SK-N-SH treated with all-trans-retinoic acid at 6 μM for 48 hours (cell line): ENCODE data around the gene TRMT61A.

Experiments
- ATAC-seq: fragments of 200-7000 bp; cut with Tn5 transposase; 3 replicates; pipeline ENCODE4 v1.9.1; 2020; ENCODE audit warnings: mild to moderate bottlenecking, moderate library complexity
- ARNTL ChIP-seq: fragments of 450-650 bp; formaldehyde crosslinking; IDR thresholded peaks from 2 replicates; pipeline ENCODE4 v1.5.0; 2020; ENCODE audit warnings: low read depth, mild to moderate bottlenecking, moderate library complexity, borderline replicate concordance
- BACH2 ChIP-seq: fragments of 250-450 bp; sonication (Bioruptor Pico); IDR thresholded peaks from 2 replicates; pipeline ENCODE4 v1.9.0; 2021; ENCODE audit warnings: mild to moderate bottlenecking, borderline replicate concordance
- CREB5 ChIP-seq: fragments of 250-450 bp; sonication (Bioruptor Pico); IDR thresholded peaks from 2 replicates; pipeline ENCODE4 v1.5.1; 2020; ENCODE audit warnings: low read depth, mild to moderate bottlenecking, moderate library complexity
- CSRNP3 ChIP-seq: fragments of 250-450 bp; sonication (Bioruptor Pico); IDR thresholded peaks from 2 replicates; pipeline ENCODE4 v1.5.1; 2021; ENCODE audit warnings: mild to moderate bottlenecking, moderate library complexity
- ESRRG ChIP-seq: fragments of 250-450 bp; sonication (Bioruptor Pico); IDR thresholded peaks from 2 replicates; pipeline ENCODE4 v1.6.1; 2021; ENCODE audit warnings: mild to moderate bottlenecking
- GLIS3 ChIP-seq: fragments of 250-450 bp; sonication (Bioruptor Pico); IDR thresholded peaks from 2 replicates; pipeline ENCODE4 v1.5.0; 2020; ENCODE audit warnings: mild to moderate bottlenecking, moderate library complexity
- ISL1 ChIP-seq: fragments of 250-450 bp; sonication (Bioruptor Pico); IDR thresholded peaks from 2 replicates; pipeline ENCODE4 v2.1.2; 2022; ENCODE audit warnings: mild to moderate bottlenecking, moderate library complexity
- OSR1 ChIP-seq: fragments of 250-450 bp; sonication (Bioruptor Pico); IDR thresholded peaks from 2 replicates; pipeline ENCODE4 v1.8.0; 2022; ENCODE audit warnings: moderate library complexity, mild to moderate bottlenecking, inconsistent platforms
- PATZ1 ChIP-seq: fragments of 250-450 bp; sonication (Bioruptor Pico); IDR thresholded peaks from 2 replicates; pipeline ENCODE4 v1.8.0; 2020; ENCODE audit warnings: mild to moderate bottlenecking, moderate library complexity, borderline replicate concordance
- PPARA ChIP-seq: fragments of 250-450 bp; sonication (Bioruptor Pico); IDR thresholded peaks from 2 replicates; pipeline ENCODE4 v1.5.0; 2020; ENCODE audit warnings: mild to moderate bottlenecking, borderline replicate concordance
- RARB ChIP-seq: fragments of 250-450 bp; sonication (Bioruptor Pico); IDR thresholded peaks from 2 replicates; pipeline ENCODE4 v1.8.0; 2021; ENCODE audit warnings: mild to moderate bottlenecking, moderate library complexity
- SNAI2 ChIP-seq: fragments of 250-450 bp; sonication (Bioruptor Pico); IDR thresholded peaks from 2 replicates; pipeline ENCODE4 v1.5.0; 2020; ENCODE audit warnings: mild to moderate bottlenecking, moderate library complexity
- TSHZ2 ChIP-seq: fragments of 250-450 bp; sonication (Bioruptor Pico); IDR thresholded peaks from 2 replicates; pipeline ENCODE4 v1.5.0; 2020; ENCODE audit warnings: mild to moderate bottlenecking, moderate library complexity
- ZC3H10 ChIP-seq: fragments of 250-450 bp; sonication (Bioruptor Pico); IDR thresholded peaks from 2 replicates; pipeline ENCODE4 v1.5.1; 2021; ENCODE audit warnings: mild to moderate bottlenecking, moderate library complexity
- ZFP3 ChIP-seq: fragments of 250-450 bp; sonication (Bioruptor Pico); IDR thresholded peaks from 2 replicates; pipeline ENCODE4 v1.5.0; 2020; ENCODE audit warnings: mild to moderate bottlenecking, moderate library complexity
- ZNF565 ChIP-seq: fragments of 450-650 bp; formaldehyde crosslinking; conservative IDR thresholded peaks from 2 replicates; pipeline ENCODE4 v1.5.0; 2020; ENCODE audit warnings: low read depth, mild to moderate bottlenecking, moderate library complexity
- ZNF70 ChIP-seq: fragments of 450-650 bp; formaldehyde crosslinking; IDR thresholded peaks from 2 replicates; pipeline ENCODE4 v1.5.0; 2020; ENCODE audit warnings: mild to moderate bottlenecking, moderate library complexity
- ZNF8 ChIP-seq: fragments of 450-650 bp; formaldehyde crosslinking; IDR thresholded peaks from 2 replicates; pipeline ENCODE4 v1.5.0; 2020; ENCODE audit warnings: mild to moderate bottlenecking, moderate library complexity

Gene TRMT61A

GRCh38 chr14:103492156-103492925, 36.7 kb upstream of the TRMT61A start (continued):
- TF ChIP-seq PATZ1 (CRISPR knock-in tag) (no peak), ZFP3 (CRISPR knock-in tag) (no peak), ESRRG (CRISPR knock-in tag) (no peak), BACH2 (no peak), OSR1 (no peak)

GRCh38 chr14:103495854-103496253, 33.1 kb upstream of the TRMT61A start:
- TF ChIP-seq ZFP3 (CRISPR knock-in tag) (no peak), OSR1 (no peak), ISL1 (CRISPR knock-in tag) (no peak), GLIS3 (CRISPR knock-in tag) (no peak), ESRRG (CRISPR knock-in tag) (no peak), ZNF70 (CRISPR knock-in tag) (no peak), CSRNP3 (CRISPR knock-in tag) (no peak)
- no peak for ATAC-seq

- no peak for TF ChIP-seq ZNF8 (CRISPR knock-in tag)
- TF ChIP-seq GLIS3 (CRISPR knock-in tag): no peak
- TF ChIP-seq BACH2: no peak
- no peak for TF ChIP-seq RARB (CRISPR knock-in tag)
- no peak for TF ChIP-seq SNAI2
- no peak for TF ChIP-seq PPARA (CRISPR knock-in tag)
- TF ChIP-seq ARNTL (CRISPR knock-in tag): no peak
- no peak for TF ChIP-seq ZNF565 (CRISPR knock-in tag)
- TF ChIP-seq TSHZ2 (CRISPR knock-in tag): no peak
- TF ChIP-seq CREB5 (CRISPR knock-in tag): no peak
- TF ChIP-seq, all 23 proteins: peak for 0
- ATAC-seq: no peak
Measured at GRCh38 chr14:103496776-103497175, 32.2 kb upstream of the TRMT61A start.

- ATAC-seq: peak; percentile 62
- TF ChIP-seq ZFP3 (CRISPR knock-in tag) (no peak), ARNTL (CRISPR knock-in tag) (no peak)
Measured at GRCh38 chr14:103499709-103500108, 29.3 kb upstream of the TRMT61A start.

- TF ChIP-seq OSR1 (no peak), ZC3H10 (CRISPR knock-in tag) (no peak), PPARA (CRISPR knock-in tag) (no peak), RARB (CRISPR knock-in tag) (no peak), PATZ1 (CRISPR knock-in tag) (no peak), ZNF565 (CRISPR knock-in tag) (no peak), TSHZ2 (CRISPR knock-in tag) (no peak), ZFP3 (CRISPR knock-in tag) (peak; percentile 77)
- TF ChIP-seq, all 23 proteins: peak for 1
- peak; percentile 99 for ATAC-seq
Measured at GRCh38 chr14:103500148-103500990, 28.6 kb upstream of the TRMT61A start.
